ENCODE data around the gene NFATC3.

NFATC3 gene

DNA sequence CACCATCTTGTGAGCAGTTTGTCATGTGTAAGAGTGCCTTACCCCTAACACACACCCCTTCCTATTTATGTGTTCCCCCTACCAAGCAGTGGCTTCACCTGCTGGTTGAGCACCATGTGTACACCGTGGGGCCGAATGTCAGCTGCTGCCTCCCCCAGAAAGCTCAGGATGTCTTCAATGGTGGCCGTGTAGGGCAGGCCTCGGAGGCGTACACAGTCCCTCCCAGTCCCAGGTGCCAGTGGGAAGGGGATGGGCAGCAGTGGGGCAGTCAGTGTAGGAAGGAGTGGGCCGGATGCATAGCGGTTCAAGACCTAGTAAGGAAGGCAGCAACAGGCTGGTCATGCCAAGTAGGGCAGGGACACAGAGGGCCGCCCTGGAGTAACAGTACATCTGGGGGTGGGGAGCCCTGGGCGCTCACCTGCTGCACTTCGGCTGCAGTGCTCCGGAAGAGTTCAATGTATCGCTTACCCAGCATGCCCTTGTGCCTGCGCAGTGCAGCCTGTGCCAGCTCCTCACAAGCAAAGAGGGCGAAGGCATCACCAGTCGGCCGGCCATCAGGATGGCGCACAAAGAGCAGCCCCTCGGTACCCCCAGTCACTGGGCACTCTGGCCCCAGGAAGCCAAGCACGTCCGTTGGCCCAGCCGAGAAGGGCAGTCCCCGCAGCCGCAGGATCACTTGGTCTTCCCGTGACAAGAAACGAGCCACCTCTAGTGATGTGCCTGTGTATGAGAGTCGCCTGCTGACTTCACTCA is 146.4 kb downstream of the NFATC3 start:
- TF ChIP-seq, protein P1, sequence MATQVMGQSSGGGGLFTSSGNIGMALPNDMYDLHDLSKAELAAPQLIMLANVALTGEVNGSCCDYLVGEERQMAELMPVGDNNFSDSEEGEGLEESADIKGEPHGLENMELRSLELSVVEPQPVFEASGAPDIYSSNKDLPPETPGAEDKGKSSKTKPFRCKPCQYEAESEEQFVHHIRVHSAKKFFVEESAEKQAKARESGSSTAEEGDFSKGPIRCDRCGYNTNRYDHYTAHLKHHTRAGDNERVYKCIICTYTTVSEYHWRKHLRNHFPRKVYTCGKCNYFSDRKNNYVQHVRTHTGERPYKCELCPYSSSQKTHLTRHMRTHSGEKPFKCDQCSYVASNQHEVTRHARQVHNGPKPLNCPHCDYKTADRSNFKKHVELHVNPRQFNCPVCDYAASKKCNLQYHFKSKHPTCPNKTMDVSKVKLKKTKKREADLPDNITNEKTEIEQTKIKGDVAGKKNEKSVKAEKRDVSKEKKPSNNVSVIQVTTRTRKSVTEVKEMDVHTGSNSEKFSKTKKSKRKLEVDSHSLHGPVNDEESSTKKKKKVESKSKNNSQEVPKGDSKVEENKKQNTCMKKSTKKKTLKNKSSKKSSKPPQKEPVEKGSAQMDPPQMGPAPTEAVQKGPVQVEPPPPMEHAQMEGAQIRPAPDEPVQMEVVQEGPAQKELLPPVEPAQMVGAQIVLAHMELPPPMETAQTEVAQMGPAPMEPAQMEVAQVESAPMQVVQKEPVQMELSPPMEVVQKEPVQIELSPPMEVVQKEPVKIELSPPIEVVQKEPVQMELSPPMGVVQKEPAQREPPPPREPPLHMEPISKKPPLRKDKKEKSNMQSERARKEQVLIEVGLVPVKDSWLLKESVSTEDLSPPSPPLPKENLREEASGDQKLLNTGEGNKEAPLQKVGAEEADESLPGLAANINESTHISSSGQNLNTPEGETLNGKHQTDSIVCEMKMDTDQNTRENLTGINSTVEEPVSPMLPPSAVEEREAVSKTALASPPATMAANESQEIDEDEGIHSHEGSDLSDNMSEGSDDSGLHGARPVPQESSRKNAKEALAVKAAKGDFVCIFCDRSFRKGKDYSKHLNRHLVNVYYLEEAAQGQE (IDR thresholded peaks at IDR 0.05; ENCODE audit: low read depth) = no peak
- TF ChIP-seq CEBPB (IDR thresholded peaks at IDR 0.05) (no peak), ZBTB7A (IDR thresholded peaks at IDR 0.05; ENCODE audit: low read depth) (no peak)

DNA sequence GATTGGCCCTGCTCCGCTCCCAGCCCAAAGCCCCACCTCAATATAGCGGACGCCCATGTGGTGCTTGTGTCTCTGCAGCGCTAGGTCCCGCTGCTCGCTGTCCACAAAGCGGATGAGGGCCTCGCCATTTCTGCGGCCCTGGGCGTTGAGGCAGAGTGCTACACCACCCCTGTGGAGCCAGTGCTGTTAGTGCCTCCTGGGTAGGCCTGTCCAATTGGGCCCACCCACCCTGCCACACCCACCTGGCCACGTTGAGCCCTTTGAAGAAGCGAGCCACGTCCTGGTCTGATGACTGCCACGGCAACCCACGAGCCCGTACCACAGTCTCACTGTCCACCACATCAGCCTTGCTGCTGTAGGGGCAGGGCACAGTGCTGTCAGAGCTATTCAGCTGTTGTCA is 147.2 kb downstream of the NFATC3 start:
- no peak for TF ChIP-seq NFIC (IDR thresholded peaks at IDR 0.05)
- no peak for TF ChIP-seq CREB1 (IDR thresholded peaks at IDR 0.05; ENCODE audit: low read depth)
- TF ChIP-seq, protein P1 (IDR thresholded peaks at IDR 0.05; ENCODE audit: low read depth) = no peak
- TF ChIP-seq CEBPB (IDR thresholded peaks at IDR 0.05) = no peak
- TF ChIP-seq RAD21 (IDR thresholded peaks at IDR 0.05; ENCODE audit: low read depth) = no peak
- TF ChIP-seq ZBTB7A (IDR thresholded peaks at IDR 0.05; ENCODE audit: low read depth) = no peak
- TF ChIP-seq YY1 (IDR thresholded peaks at IDR 0.05; ENCODE audit: low read depth) = no peak
- TF ChIP-seq TAF1 (IDR thresholded peaks at IDR 0.05; ENCODE audit: low read depth) = no peak
- no peak for TF ChIP-seq FOXM1 (IDR thresholded peaks at IDR 0.05; ENCODE audit: borderline replicate concordance, low read depth)
- no peak for TF ChIP-seq EGR1 (IDR thresholded peaks at IDR 0.05)
- TF ChIP-seq TEAD4 (IDR thresholded peaks at IDR 0.05) = no peak
- TF ChIP-seq, protein P2, sequence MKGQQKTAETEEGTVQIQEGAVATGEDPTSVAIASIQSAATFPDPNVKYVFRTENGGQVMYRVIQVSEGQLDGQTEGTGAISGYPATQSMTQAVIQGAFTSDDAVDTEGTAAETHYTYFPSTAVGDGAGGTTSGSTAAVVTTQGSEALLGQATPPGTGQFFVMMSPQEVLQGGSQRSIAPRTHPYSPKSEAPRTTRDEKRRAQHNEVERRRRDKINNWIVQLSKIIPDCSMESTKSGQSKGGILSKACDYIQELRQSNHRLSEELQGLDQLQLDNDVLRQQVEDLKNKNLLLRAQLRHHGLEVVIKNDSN (IDR thresholded peaks at IDR 0.05) = no peak
- TF ChIP-seq, protein P3, sequence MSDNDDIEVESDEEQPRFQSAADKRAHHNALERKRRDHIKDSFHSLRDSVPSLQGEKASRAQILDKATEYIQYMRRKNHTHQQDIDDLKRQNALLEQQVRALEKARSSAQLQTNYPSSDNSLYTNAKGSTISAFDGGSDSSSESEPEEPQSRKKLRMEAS (IDR thresholded peaks at IDR 0.05) = no peak

DNA sequence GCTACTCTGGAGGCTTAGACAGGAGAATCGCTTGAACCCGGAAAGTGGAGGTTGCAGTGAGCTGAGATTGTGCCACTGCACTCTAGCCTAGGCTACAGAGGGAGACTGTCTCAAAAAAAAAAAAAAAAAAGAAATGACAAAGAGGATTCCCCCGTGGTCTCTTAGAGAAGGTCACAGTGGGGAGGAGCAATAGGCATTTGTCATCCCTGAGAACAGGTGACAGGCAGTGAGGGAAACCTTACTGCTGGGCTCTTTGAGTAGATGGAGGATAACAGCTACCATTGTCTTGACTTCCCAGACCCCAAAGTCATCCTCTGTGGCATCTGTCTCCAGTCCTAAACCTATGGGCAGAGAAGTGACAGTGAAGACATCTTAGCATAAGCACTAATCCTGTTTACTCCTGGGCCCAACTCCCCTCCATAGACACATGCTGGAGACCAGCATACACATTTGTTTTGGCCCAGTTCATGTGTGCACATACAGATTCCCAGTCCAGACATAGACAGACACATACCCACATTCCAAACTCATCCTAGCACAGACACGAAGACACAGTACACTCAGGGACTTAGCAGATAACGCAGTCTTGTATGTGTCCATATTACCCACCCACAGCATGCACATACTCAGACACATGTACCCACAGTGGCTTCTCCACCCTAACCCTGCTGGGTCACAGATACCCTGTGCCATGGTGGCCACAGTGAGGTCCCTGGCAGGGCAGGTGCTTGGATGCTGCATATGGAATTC is 148.1 kb downstream of the NFATC3 start:
- TF ChIP-seq TCF12 (IDR thresholded peaks at IDR 0.05; ENCODE audit: low read depth) (no peak), NFIC (IDR thresholded peaks at IDR 0.05) (no peak), EP300 (IDR thresholded peaks at IDR 0.05; ENCODE audit: borderline replicate concordance) (no peak), CEBPB (IDR thresholded peaks at IDR 0.05) (no peak), RAD21 (IDR thresholded peaks at IDR 0.05; ENCODE audit: low read depth) (no peak), ZBTB7A (IDR thresholded peaks at IDR 0.05; ENCODE audit: low read depth) (no peak), FOXM1 (IDR thresholded peaks at IDR 0.05; ENCODE audit: borderline replicate concordance, low read depth) (no peak), TEAD4 (IDR thresholded peaks at IDR 0.05) (no peak), EGR1 (IDR thresholded peaks at IDR 0.05) (no peak), TAF1 (IDR thresholded peaks at IDR 0.05; ENCODE audit: low read depth) (no peak), CREB1 (IDR thresholded peaks at IDR 0.05; ENCODE audit: low read depth) (no peak), YY1 (IDR thresholded peaks at IDR 0.05; ENCODE audit: low read depth) (no peak)
- TF ChIP-seq, protein P3 (IDR thresholded peaks at IDR 0.05) = no peak
- TF ChIP-seq, protein P2 (IDR thresholded peaks at IDR 0.05) = no peak
- TF ChIP-seq, protein P1 (IDR thresholded peaks at IDR 0.05; ENCODE audit: low read depth) = no peak

DNA sequence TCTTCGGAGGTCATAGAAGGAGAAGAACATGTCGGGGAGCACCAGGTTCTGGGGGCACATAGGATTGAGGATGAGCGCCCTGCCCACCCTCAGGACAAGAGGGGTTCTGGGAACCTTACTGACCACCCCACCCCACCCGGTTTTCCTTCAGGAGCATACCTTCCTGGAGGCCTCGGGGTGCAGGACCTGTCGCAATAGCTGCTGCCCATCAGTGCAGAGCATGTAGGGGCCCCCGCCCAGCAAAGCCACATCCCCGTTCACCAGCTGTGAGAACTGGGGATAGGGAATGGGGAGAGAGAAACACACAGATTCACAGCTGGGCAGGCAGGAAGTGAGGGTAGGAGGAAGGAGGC is 148.6 kb downstream of the NFATC3 start:
- TF ChIP-seq CEBPB (IDR thresholded peaks at IDR 0.05) = no peak
- no peak for TF ChIP-seq ZBTB7A (IDR thresholded peaks at IDR 0.05; ENCODE audit: low read depth)
- no peak for TF ChIP-seq EGR1 (IDR thresholded peaks at IDR 0.05)
- TF ChIP-seq TAF1 (IDR thresholded peaks at IDR 0.05; ENCODE audit: low read depth) = no peak
- TF ChIP-seq FOXM1 (IDR thresholded peaks at IDR 0.05; ENCODE audit: borderline replicate concordance, low read depth) = no peak
- TF ChIP-seq, protein P2 (IDR thresholded peaks at IDR 0.05) = no peak
- no peak for TF ChIP-seq RAD21 (IDR thresholded peaks at IDR 0.05; ENCODE audit: low read depth)
- no peak for TF ChIP-seq YY1 (IDR thresholded peaks at IDR 0.05; ENCODE audit: low read depth)
- no peak for TF ChIP-seq TEAD4 (IDR thresholded peaks at IDR 0.05)
- TF ChIP-seq CREB1 (IDR thresholded peaks at IDR 0.05; ENCODE audit: low read depth) = no peak
- TF ChIP-seq, protein P1 (IDR thresholded peaks at IDR 0.05; ENCODE audit: low read depth) = no peak
- TF ChIP-seq NFIC (IDR thresholded peaks at IDR 0.05) = no peak
- TF ChIP-seq EP300 (IDR thresholded peaks at IDR 0.05; ENCODE audit: borderline replicate concordance) = no peak
